ENCODE data around the gene CFAP298. TPM values are rescaled to one million over a fixed set of nuclear protein-coding genes. Genes with fewer than 3 reads are reported as not detected.
"Not testable (repeated sequence)": the region's sequence is repeated elsewhere in the genome, so short reads cannot be mapped to it uniquely, and the experiment has no call there.

Gene CFAP298
- polyA plus RNA-seq: 10 to 100 TPM; 36.1 to 47.3 TPM

GRCh38 chr21:32612075-32612998, at the start of gene CFAP298:
Gene CFAP298 (minus strand): TSS chr21:32612377. CDS start chr21:32612243, 134 bp downstream.
- Histone ChIP-seq H3K4me3 (ENCODE audit: low read depth in 1 of 2, low read length in 2 of 2) (peak within 1 kb of the TSS; percentile 94 to 98), H3K27ac (ENCODE audit: low read depth in 2 of 2, low read length in 1 of 2) (peak within 1 kb of the TSS; percentile 87 to 93), H3K36me3 (ENCODE audit: control insufficient read depth in 2 of 2, insufficient read depth in 2 of 2, low read length in 1 of 2) (peaks cover 3 to 7% of the 10 kb centered on the region in 2 donors), H3K27me3 (ENCODE audit: control insufficient read depth in 1 of 2, insufficient read depth in 2 of 2, low read length in 2 of 2) (no peaks in the 10 kb centered on the region), H3K4me1 (ENCODE audit: control insufficient read depth in 2 of 2, insufficient read depth in 2 of 2, low read length in 1 of 2) (peaks cover 0 to 2% of the 10 kb centered on the region in 2 donors), H3K9me3 (ENCODE audit: control insufficient read depth in 2 of 2, insufficient read depth in 1 of 2, low read depth in 1 of 2, low read length in 1 of 2) (no peaks in the 10 kb centered on the region)
- 0 to 1% methylated on average over 81 of the region's 81 CpGs for WGBS, 2 donors

GRCh38 chr21:32661026-32661782, 49.0 kb upstream of the CFAP298 start:
- H3K4me1 ChIP-seq (ENCODE audit: control insufficient read depth in 2 of 2, insufficient read depth in 2 of 2, low read length in 1 of 2); H3K27me3 ChIP-seq (ENCODE audit: control insufficient read depth in 1 of 2, insufficient read depth in 2 of 2, low read length in 2 of 2); H3K9me3 ChIP-seq (ENCODE audit: control insufficient read depth in 2 of 2, insufficient read depth in 1 of 2, low read depth in 1 of 2, low read length in 1 of 2); H3K4me3 ChIP-seq (ENCODE audit: low read depth in 1 of 2, low read length in 2 of 2): not testable (repeated sequence)
- peaks cover 8 to 15% of the 10 kb centered on the region in 2 donors for H3K36me3 ChIP-seq (ENCODE audit: control insufficient read depth in 2 of 2, insufficient read depth in 2 of 2, low read length in 1 of 2)
- peak overlapping the region in 1 of 2 donors; percentile 31 for H3K27ac ChIP-seq (ENCODE audit: low read depth in 2 of 2, low read length in 1 of 2)
- WGBS, 2 donors: 91 to 94% methylated on average over 13 of the region's 13 CpGs

GRCh38 chr21:32658524-32658923, 46.3 kb upstream of the CFAP298 start:
- no peak overlapping the region for H3K4me3 ChIP-seq (ENCODE audit: low read depth in 1 of 2, low read length in 2 of 2)
- no peaks in the 10 kb centered on the region for H3K27me3 ChIP-seq (ENCODE audit: control insufficient read depth in 1 of 2, insufficient read depth in 2 of 2, low read length in 2 of 2)
- peaks cover 0 to 15% of the 10 kb centered on the region in 2 donors for H3K36me3 ChIP-seq (ENCODE audit: control insufficient read depth in 2 of 2, insufficient read depth in 2 of 2, low read length in 1 of 2)
- no peak overlapping the region for H3K27ac ChIP-seq (ENCODE audit: low read depth in 2 of 2, low read length in 1 of 2)
- no peaks in the 10 kb centered on the region for H3K4me1 ChIP-seq (ENCODE audit: control insufficient read depth in 2 of 2, insufficient read depth in 2 of 2, low read length in 1 of 2)
- H3K9me3 ChIP-seq (ENCODE audit: control insufficient read depth in 2 of 2, insufficient read depth in 1 of 2, low read depth in 1 of 2, low read length in 1 of 2): no peaks in the 10 kb centered on the region
- WGBS, 2 donors: 96% methylated on average over 9 of the region's 9 CpGs

- H3K27ac ChIP-seq (ENCODE audit: low read depth in 2 of 2, low read length in 1 of 2): no peak overlapping the region
- H3K4me3 ChIP-seq (ENCODE audit: low read depth in 1 of 2, low read length in 2 of 2): no peak overlapping the region
- no peaks in the 10 kb centered on the region for H3K27me3 ChIP-seq (ENCODE audit: control insufficient read depth in 1 of 2, insufficient read depth in 2 of 2, low read length in 2 of 2)
- peaks cover 0 to 9% of the 10 kb centered on the region in 2 donors for H3K36me3 ChIP-seq (ENCODE audit: control insufficient read depth in 2 of 2, insufficient read depth in 2 of 2, low read length in 1 of 2)
- no peaks in the 10 kb centered on the region for H3K9me3 ChIP-seq (ENCODE audit: control insufficient read depth in 2 of 2, insufficient read depth in 1 of 2, low read depth in 1 of 2, low read length in 1 of 2)
- no peaks in the 10 kb centered on the region for H3K4me1 ChIP-seq (ENCODE audit: control insufficient read depth in 2 of 2, insufficient read depth in 2 of 2, low read length in 1 of 2)
- WGBS, 2 donors: 79 to 96% methylated on average over 2 of the region's 2 CpGs
Observed at GRCh38 chr21:32653326-32653901, 41.2 kb upstream of the CFAP298 start.

- H3K36me3 ChIP-seq (ENCODE audit: control insufficient read depth in 2 of 2, insufficient read depth in 2 of 2, low read length in 1 of 2): peaks cover 0 to 3% of the 10 kb centered on the region in 2 donors
- no peaks in the 10 kb centered on the region for H3K9me3 ChIP-seq (ENCODE audit: control insufficient read depth in 2 of 2, insufficient read depth in 1 of 2, low read depth in 1 of 2, low read length in 1 of 2)
- H3K27ac ChIP-seq (ENCODE audit: low read depth in 2 of 2, low read length in 1 of 2): no peak overlapping the region
- H3K4me3 ChIP-seq (ENCODE audit: low read depth in 1 of 2, low read length in 2 of 2): no peak overlapping the region
- no peaks in the 10 kb centered on the region for H3K27me3 ChIP-seq (ENCODE audit: control insufficient read depth in 1 of 2, insufficient read depth in 2 of 2, low read length in 2 of 2)
- no peaks in the 10 kb centered on the region for H3K4me1 ChIP-seq (ENCODE audit: control insufficient read depth in 2 of 2, insufficient read depth in 2 of 2, low read length in 1 of 2)
Observed at GRCh38 chr21:32648165-32648564, 36.0 kb upstream of the CFAP298 start.

GRCh38 chr21:32645261-32646182, 33.3 kb upstream of the CFAP298 start:
- no peaks in the 10 kb centered on the region for H3K27me3 ChIP-seq (ENCODE audit: control insufficient read depth in 1 of 2, insufficient read depth in 2 of 2, low read length in 2 of 2)
- 66 to 80% methylated on average over 19 of the region's 19 CpGs for WGBS, 2 donors
- no peak overlapping the region for H3K27ac ChIP-seq (ENCODE audit: low read depth in 2 of 2, low read length in 1 of 2)
- no peaks in the 10 kb centered on the region for H3K4me1 ChIP-seq (ENCODE audit: control insufficient read depth in 2 of 2, insufficient read depth in 2 of 2, low read length in 1 of 2)
- H3K9me3 ChIP-seq (ENCODE audit: control insufficient read depth in 2 of 2, insufficient read depth in 1 of 2, low read depth in 1 of 2, low read length in 1 of 2): no peaks in the 10 kb centered on the region
- peaks cover 0 to 5% of the 10 kb centered on the region in 2 donors for H3K36me3 ChIP-seq (ENCODE audit: control insufficient read depth in 2 of 2, insufficient read depth in 2 of 2, low read length in 1 of 2)
- H3K4me3 ChIP-seq (ENCODE audit: low read depth in 1 of 2, low read length in 2 of 2): no peak overlapping the region

GRCh38 chr21:32641710-32642698, 29.8 kb upstream of the CFAP298 start:
- 76 to 80% methylated on average over 10 of the region's 10 CpGs for WGBS, 2 donors
- H3K27ac ChIP-seq (ENCODE audit: low read depth in 2 of 2, low read length in 1 of 2): no peak overlapping the region
- H3K9me3 ChIP-seq (ENCODE audit: control insufficient read depth in 2 of 2, insufficient read depth in 1 of 2, low read depth in 1 of 2, low read length in 1 of 2): no peaks in the 10 kb centered on the region
- H3K36me3 ChIP-seq (ENCODE audit: control insufficient read depth in 2 of 2, insufficient read depth in 2 of 2, low read length in 1 of 2): peaks cover 3 to 10% of the 10 kb centered on the region in 2 donors
- H3K27me3 ChIP-seq (ENCODE audit: control insufficient read depth in 1 of 2, insufficient read depth in 2 of 2, low read length in 2 of 2): no peaks in the 10 kb centered on the region
- H3K4me3 ChIP-seq (ENCODE audit: low read depth in 1 of 2, low read length in 2 of 2): no peak overlapping the region
- H3K4me1 ChIP-seq (ENCODE audit: control insufficient read depth in 2 of 2, insufficient read depth in 2 of 2, low read length in 1 of 2): no peaks in the 10 kb centered on the region

- no peaks in the 10 kb centered on the region for H3K27me3 ChIP-seq (ENCODE audit: control insufficient read depth in 1 of 2, insufficient read depth in 2 of 2, low read length in 2 of 2)
- no peak overlapping the region for H3K4me3 ChIP-seq (ENCODE audit: low read depth in 1 of 2, low read length in 2 of 2)
- H3K27ac ChIP-seq (ENCODE audit: low read depth in 2 of 2, low read length in 1 of 2): no peak overlapping the region
- WGBS, 2 donors: 93% methylated on average over 3 of the region's 3 CpGs
- no peaks in the 10 kb centered on the region for H3K4me1 ChIP-seq (ENCODE audit: control insufficient read depth in 2 of 2, insufficient read depth in 2 of 2, low read length in 1 of 2)
- H3K9me3 ChIP-seq (ENCODE audit: control insufficient read depth in 2 of 2, insufficient read depth in 1 of 2, low read depth in 1 of 2, low read length in 1 of 2): no peaks in the 10 kb centered on the region
- peaks cover 0 to 2% of the 10 kb centered on the region in 2 donors for H3K36me3 ChIP-seq (ENCODE audit: control insufficient read depth in 2 of 2, insufficient read depth in 2 of 2, low read length in 1 of 2)
Observed at GRCh38 chr21:32626621-32627196, 14.5 kb upstream of the CFAP298 start.

All from esophagus (tissue), 2 donors.